ENCODE results near the gene CD300LG. TPM values are rescaled to one million over a fixed set of nuclear protein-coding genes. Genes with fewer than 3 reads are reported as not detected.
A peak's percentile ranks its signal among the peaks of the same experiment; 100 is the strongest.

The CD300LG gene
- polyA plus RNA-seq, 1 donor (not counting 4 experiments of a cell fraction or from before 2014, with no cell fraction given), result not detected

GRCh38 chr17:43845766-43846165 is 1.2 kb upstream of the CD300LG start:
- Histone ChIP-seq H3K9me1 (ENCODE audit: control insufficient read depth, extremely low read depth, insufficient read depth, low read length) (no peaks in the 10 kb centered on the region), H3K9ac (ENCODE audit: control insufficient read depth, extremely low read depth, insufficient read depth, low read length) (no peak overlapping the region), H3K79me2 (ENCODE audit: control insufficient read depth, insufficient read depth, low read length) (no peaks in the 10 kb centered on the region), H2AFZ (ENCODE audit: control insufficient read depth, low read length) (no peak overlapping the region), H3K4me1 (ENCODE audit: control insufficient read depth, extremely low read depth, insufficient read depth, low read length) (peaks cover 12% of the 10 kb centered on the region), H3K36me3 (ENCODE audit: control insufficient read depth in 2 of 2, extremely low read depth in 1 of 2, insufficient read depth in 2 of 2, low read length in 2 of 2) (no peaks in the 10 kb centered on the region), H4K20me1 (ENCODE audit: control insufficient read depth, extremely low read depth, insufficient read depth, low read length) (no peaks in the 10 kb centered on the region), H3K4me2 (ENCODE audit: control insufficient read depth, extremely low read depth, insufficient read depth, low read depth, low read length) (no peak overlapping the region), H3K4me3 (ENCODE audit: control insufficient read depth in 2 of 3, extremely low read depth in 1 of 3, insufficient read depth in 2 of 3, low read depth in 1 of 3, low read length in 3 of 3) (no peak overlapping the region), H3K27me3 (ENCODE audit: control insufficient read depth, extremely low read depth, insufficient read depth, low read length) (peaks cover 8% of the 10 kb centered on the region), H3K9me3 (ENCODE audit: control insufficient read depth, low read depth, low read length) (no peaks in the 10 kb centered on the region), H3K27ac (ENCODE audit: control insufficient read depth, insufficient read depth, low read length) (no peak overlapping the region)
- dilution Hi-C loops (cut with MboI; ENCODE audit: extremely low pct_ligation_motif_present, low sequenced_read_pairs), result no loop called here
- FAIRE-seq, result no peak
- TF ChIP-seq EZH2 (IDR thresholded peaks at IDR 0.05; ENCODE audit: low read length), result no peak
- TF ChIP-seq, protein P1, sequence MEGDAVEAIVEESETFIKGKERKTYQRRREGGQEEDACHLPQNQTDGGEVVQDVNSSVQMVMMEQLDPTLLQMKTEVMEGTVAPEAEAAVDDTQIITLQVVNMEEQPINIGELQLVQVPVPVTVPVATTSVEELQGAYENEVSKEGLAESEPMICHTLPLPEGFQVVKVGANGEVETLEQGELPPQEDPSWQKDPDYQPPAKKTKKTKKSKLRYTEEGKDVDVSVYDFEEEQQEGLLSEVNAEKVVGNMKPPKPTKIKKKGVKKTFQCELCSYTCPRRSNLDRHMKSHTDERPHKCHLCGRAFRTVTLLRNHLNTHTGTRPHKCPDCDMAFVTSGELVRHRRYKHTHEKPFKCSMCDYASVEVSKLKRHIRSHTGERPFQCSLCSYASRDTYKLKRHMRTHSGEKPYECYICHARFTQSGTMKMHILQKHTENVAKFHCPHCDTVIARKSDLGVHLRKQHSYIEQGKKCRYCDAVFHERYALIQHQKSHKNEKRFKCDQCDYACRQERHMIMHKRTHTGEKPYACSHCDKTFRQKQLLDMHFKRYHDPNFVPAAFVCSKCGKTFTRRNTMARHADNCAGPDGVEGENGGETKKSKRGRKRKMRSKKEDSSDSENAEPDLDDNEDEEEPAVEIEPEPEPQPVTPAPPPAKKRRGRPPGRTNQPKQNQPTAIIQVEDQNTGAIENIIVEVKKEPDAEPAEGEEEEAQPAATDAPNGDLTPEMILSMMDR (optimal IDR thresholded peaks at IDR 0.05 in 1 of 3, IDR thresholded peaks at IDR 0.05 in 1 of 3, conservative IDR thresholded peaks at IDR 0.05 in 1 of 3; ENCODE audit: extremely low read depth in 1 of 3, insufficient read depth in 2 of 3, low read length in 3 of 3), result no peak
- no peak for DNase-seq (ENCODE audit: low read depth, low spot score)

GRCh38 chr17:43846221-43846712 is 709 bp upstream of the CD300LG start:
- TF ChIP-seq, protein P1 (optimal IDR thresholded peaks at IDR 0.05 in 1 of 3, IDR thresholded peaks at IDR 0.05 in 1 of 3, conservative IDR thresholded peaks at IDR 0.05 in 1 of 3; ENCODE audit: extremely low read depth in 1 of 3, insufficient read depth in 2 of 3, low read length in 3 of 3), result peak; percentile 98 to 99 (median 99)
- TF ChIP-seq EZH2 (IDR thresholded peaks at IDR 0.05; ENCODE audit: low read length), result no peak
- dilution Hi-C loops (cut with MboI; ENCODE audit: extremely low pct_ligation_motif_present, low sequenced_read_pairs), result no loop called here
- H3K9ac ChIP-seq (ENCODE audit: control insufficient read depth, extremely low read depth, insufficient read depth, low read length), result no peak overlapping the region
- no peaks in the 10 kb centered on the region for H3K9me1 ChIP-seq (ENCODE audit: control insufficient read depth, extremely low read depth, insufficient read depth, low read length)
- no peaks in the 10 kb centered on the region for H4K20me1 ChIP-seq (ENCODE audit: control insufficient read depth, extremely low read depth, insufficient read depth, low read length)
- H3K36me3 ChIP-seq (ENCODE audit: control insufficient read depth in 2 of 2, extremely low read depth in 1 of 2, insufficient read depth in 2 of 2, low read length in 2 of 2), result no peaks in the 10 kb centered on the region
- FAIRE-seq (no peak), DNase-seq (ENCODE audit: low read depth, low spot score) (no peak)
- no peaks in the 10 kb centered on the region for H3K9me3 ChIP-seq (ENCODE audit: control insufficient read depth, low read depth, low read length)
- peaks cover 7% of the 10 kb centered on the region for H3K4me1 ChIP-seq (ENCODE audit: control insufficient read depth, extremely low read depth, insufficient read depth, low read length)
- H2AFZ ChIP-seq (ENCODE audit: control insufficient read depth, low read length), result no peak overlapping the region
- H3K27ac ChIP-seq (ENCODE audit: control insufficient read depth, insufficient read depth, low read length), result no peak overlapping the region
- peaks cover 8% of the 10 kb centered on the region for H3K27me3 ChIP-seq (ENCODE audit: control insufficient read depth, extremely low read depth, insufficient read depth, low read length)
- H3K4me3 ChIP-seq (ENCODE audit: control insufficient read depth in 2 of 3, extremely low read depth in 1 of 3, insufficient read depth in 2 of 3, low read depth in 1 of 3, low read length in 3 of 3), result no peak overlapping the region
- no peaks in the 10 kb centered on the region for H3K79me2 ChIP-seq (ENCODE audit: control insufficient read depth, insufficient read depth, low read length)
- no peak overlapping the region for H3K4me2 ChIP-seq (ENCODE audit: control insufficient read depth, extremely low read depth, insufficient read depth, low read depth, low read length)
